Femur (tissue), 1 donor: Measurements from ENCODE around the gene GNL1.

Source experiments
- DNase-seq: peaks from one replicate; pipeline ENCODE4 v3.0.0-alpha.2; 2017

Gene GNL1

DNA sequence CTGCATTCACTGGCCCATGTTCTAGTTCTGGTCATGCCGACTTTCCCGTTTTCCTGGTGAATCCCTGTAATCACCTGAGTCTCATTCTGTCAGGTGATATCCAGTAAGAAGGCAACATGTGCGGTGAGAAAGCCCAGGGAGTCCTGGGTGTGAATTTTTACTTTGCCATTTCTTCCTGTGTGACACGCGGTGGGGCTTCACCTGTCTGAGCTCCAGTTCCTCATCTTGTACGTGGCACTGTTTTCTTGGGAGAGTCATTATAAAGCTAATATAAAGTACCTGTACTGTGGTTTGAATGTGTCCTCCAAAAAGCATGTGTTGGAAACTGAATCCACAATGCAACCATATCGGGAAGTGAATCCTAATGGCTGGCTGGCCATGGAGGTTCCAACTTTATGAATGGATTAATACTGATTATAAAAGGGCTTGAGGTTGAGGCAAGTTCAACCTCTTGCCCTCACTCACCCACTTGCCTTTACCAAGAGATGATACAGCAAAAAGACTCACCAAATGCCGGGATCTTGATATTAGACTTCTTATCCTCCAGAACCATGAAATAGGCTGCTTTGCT, 61.9 kb downstream of the GNL1 start:
- DNase-seq: no peak

DNA sequence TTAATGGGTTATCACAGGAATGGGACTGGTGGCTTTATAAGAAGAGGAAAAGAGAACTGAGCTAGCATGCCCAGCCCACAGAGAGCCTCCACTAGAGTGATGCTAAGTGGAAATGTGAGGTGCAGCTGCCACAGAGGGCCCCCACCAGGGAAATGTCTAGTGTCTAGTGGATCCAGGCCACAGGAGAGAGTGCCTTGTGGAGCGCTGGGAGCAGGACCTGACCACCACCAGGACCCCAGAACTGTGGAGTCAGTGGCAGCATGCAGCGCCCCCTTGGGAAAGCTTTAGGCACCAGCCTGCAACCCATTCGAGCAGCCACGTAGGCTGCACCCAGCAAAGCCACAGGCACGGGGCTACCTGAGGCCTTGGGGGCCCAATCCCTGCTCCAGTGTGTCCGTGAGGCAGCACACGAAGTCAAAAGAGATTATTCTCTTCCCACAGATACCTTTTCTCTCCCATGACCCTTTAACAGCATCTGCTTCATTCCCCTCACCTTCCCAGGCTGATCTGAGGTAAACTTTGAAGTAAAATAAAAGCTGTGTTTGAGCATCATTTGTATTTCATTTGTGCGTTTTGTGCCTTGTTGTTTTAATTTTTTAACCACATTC, 62.5 kb downstream of the GNL1 start:
- DNase-seq: no peak

DNA sequence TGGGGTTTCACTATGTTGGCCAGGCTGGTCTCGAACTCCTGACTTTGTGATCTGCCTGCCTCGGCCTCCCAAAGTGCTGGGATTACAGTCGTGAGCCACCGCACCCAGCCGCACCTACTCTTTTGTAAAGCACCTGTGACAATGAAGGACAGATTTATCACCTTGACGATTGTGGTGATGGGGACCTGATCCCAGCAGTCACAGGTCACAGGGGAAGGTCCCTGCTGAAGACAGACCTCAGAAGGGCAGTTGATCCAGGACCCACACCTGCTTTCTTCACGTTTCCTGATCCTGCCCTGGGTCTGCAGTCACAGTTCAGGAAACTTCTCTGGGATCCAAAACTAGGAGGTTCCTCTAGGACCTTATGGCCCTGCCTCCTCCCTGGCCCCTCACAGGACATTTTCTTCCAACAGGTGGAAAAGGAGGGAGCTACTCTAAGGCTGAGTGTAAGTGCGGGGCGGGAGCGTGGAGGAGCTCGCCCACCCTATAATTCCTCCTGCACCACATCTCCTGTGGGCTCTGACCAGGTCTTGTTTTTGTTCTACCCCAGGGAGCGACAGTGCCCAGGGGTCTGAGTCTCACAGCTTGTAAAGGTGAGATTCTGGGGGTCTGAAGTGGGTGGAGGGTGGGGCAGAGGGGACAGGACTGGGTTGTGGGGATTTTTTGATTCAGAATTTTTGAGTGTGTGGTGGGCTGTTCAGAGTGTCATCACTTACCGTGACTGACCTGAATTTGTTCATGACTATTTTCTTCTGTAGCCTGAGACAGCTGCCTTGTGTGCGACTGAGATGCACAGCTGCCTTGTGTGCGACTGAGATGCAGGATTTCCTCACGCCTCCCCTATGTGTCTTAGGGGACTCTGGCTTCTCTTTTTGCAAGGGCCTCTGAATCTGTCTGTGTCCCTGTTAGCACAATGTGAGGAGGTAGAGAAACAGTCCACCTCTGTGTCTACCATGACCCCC, 64.0 kb downstream of the GNL1 start:
- DNase-seq: no peak
